ENCODE data around the gene FAM81A. TPM values are rescaled to one million over a fixed set of nuclear protein-coding genes. Genes with fewer than 3 reads are reported as not detected.
A peak's percentile ranks its signal among the peaks of the same experiment; 100 is the strongest.

Gene FAM81A
- polyA plus RNA-seq, 6 donors from 2014 or later: 8.1 to 23.1 (median 12.0) TPM

- ATAC-seq (ENCODE audit: low read depth in 2 of 2): no peak
- H3K27me3 Mint-ChIP-seq: peaks cover 0 to 3% (median 0%) of the 10 kb centered on the region in 3 donors
- H3K9me3 Mint-ChIP-seq: no peaks in the 10 kb centered on the region
- no peak for DNase-seq
- H3K27ac Mint-ChIP-seq: no peak overlapping the region
- peaks cover 24 to 41% (median 30%) of the 10 kb centered on the region in 3 donors for H3K4me1 Mint-ChIP-seq
- H3K4me3 Mint-ChIP-seq: no peak overlapping the region
- H3K36me3 Mint-ChIP-seq: no peaks in the 10 kb centered on the region
Observed at GRCh38 chr15:59540654-59541053, 102.7 kb downstream of the FAM81A start.

DNA sequence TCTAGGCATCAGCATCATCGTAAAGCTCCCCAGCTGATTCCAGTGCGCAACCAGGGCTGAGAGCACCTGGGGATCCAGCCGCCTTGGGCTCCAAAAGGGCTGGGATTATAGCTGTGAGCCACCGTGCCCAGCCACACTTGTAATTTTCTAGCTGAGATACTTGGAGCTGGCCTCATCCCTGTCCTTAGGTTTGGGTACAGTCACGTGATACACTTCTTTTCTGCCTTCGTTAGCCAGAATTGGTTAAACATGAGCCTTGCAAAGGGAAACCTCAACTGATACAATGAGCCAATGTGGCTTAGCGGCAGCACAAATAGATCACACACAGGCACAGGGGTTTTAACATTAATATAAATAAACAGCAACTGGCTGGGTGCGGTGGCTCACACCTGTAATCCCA lies 103.8 kb downstream of the FAM81A start:
- Mint-ChIP-seq H3K27ac (no peak overlapping the region), H3K9me3 (no peaks in the 10 kb centered on the region), H3K4me1 (peaks cover 20 to 41% (median 25%) of the 10 kb centered on the region in 3 donors), H3K4me3 (no peak overlapping the region), H3K27me3 (peaks cover 0 to 3% (median 0%) of the 10 kb centered on the region in 3 donors), H3K36me3 (no peaks in the 10 kb centered on the region)
- ATAC-seq (ENCODE audit: low read depth in 2 of 2) (no peak), DNase-seq (no peak)

- Mint-ChIP-seq H3K4me1 (peaks cover 15 to 22% (median 18%) of the 10 kb centered on the region in 3 donors), H3K4me3 (peak overlapping the region in 7 of 8 donors; percentile 45 to 83 (median 78)), H3K27ac (peak overlapping the region in 5 of 6 donors; percentile 0 to 97 (median 73)), H3K36me3 (no peaks in the 10 kb centered on the region), H3K9me3 (no peaks in the 10 kb centered on the region), H3K27me3 (peaks cover 0 to 9% (median 6%) of the 10 kb centered on the region in 3 donors)
- ATAC-seq (ENCODE audit: low read depth in 2 of 2): peak; percentile 91 to 99
- DNase-seq: peak; percentile 43
Observed at GRCh38 chr15:59543721-59544547, 105.9 kb downstream of the FAM81A start.

GRCh38 chr15:59545573-59545972 lies 107.6 kb downstream of the FAM81A start:
- H3K27me3 Mint-ChIP-seq: peaks cover 0 to 10% (median 8%) of the 10 kb centered on the region in 3 donors
- no peaks in the 10 kb centered on the region for H3K9me3 Mint-ChIP-seq
- no peak for ATAC-seq (ENCODE audit: low read depth in 2 of 2)

GRCh38 chr15:59548501-59549226 lies 110.7 kb downstream of the FAM81A start:
- Mint-ChIP-seq H3K4me1 (peaks cover 7 to 15% (median 10%) of the 10 kb centered on the region in 3 donors), H3K27me3 (peaks cover 8 to 17% (median 14%) of the 10 kb centered on the region in 3 donors), H3K27ac (no peak overlapping the region), H3K9me3 (no peaks in the 10 kb centered on the region), H3K4me3 (no peak overlapping the region), H3K36me3 (no peaks in the 10 kb centered on the region)
- ATAC-seq (ENCODE audit: low read depth in 2 of 2) (no peak), DNase-seq (no peak)

More at GRCh38 chr15:59545573-59545972, 107.6 kb downstream of the FAM81A start:
- Mint-ChIP-seq H3K36me3 (no peaks in the 10 kb centered on the region), H3K27ac (no peak overlapping the region), H3K4me3 (peak overlapping the region in 1 of 8 donors; percentile 25), H3K4me1 (peaks cover 15 to 23% (median 18%) of the 10 kb centered on the region in 3 donors)
- DNase-seq: no peak

- no peaks in the 10 kb centered on the region for H3K36me3 Mint-ChIP-seq
- no peak overlapping the region for H3K4me3 Mint-ChIP-seq
- H3K9me3 Mint-ChIP-seq: no peaks in the 10 kb centered on the region
- peaks cover 8 to 17% (median 11%) of the 10 kb centered on the region in 3 donors for H3K27me3 Mint-ChIP-seq
- DNase-seq (no peak), ATAC-seq (ENCODE audit: low read depth in 2 of 2) (no peak)
- H3K27ac Mint-ChIP-seq: peak overlapping the region in 1 of 6 donors; percentile 39
- peaks cover 0 to 6% (median under 1%) of the 10 kb centered on the region in 3 donors for H3K4me1 Mint-ChIP-seq
Observed at GRCh38 chr15:59549301-59550185, 111.6 kb downstream of the FAM81A start.

- no peak overlapping the region for H3K27ac Mint-ChIP-seq
- H3K27me3 Mint-ChIP-seq: peaks cover 11 to 17% (median 14%) of the 10 kb centered on the region in 3 donors
- no peaks in the 10 kb centered on the region for H3K9me3 Mint-ChIP-seq
- no peaks in the 10 kb centered on the region for H3K36me3 Mint-ChIP-seq
- ATAC-seq (ENCODE audit: low read depth in 2 of 2): no peak
- DNase-seq: no peak
- peaks cover 0 to 2% (median 0%) of the 10 kb centered on the region in 3 donors for H3K4me1 Mint-ChIP-seq
- no peak overlapping the region for H3K4me3 Mint-ChIP-seq
Observed at GRCh38 chr15:59550530-59550929, 112.5 kb downstream of the FAM81A start.

DNA sequence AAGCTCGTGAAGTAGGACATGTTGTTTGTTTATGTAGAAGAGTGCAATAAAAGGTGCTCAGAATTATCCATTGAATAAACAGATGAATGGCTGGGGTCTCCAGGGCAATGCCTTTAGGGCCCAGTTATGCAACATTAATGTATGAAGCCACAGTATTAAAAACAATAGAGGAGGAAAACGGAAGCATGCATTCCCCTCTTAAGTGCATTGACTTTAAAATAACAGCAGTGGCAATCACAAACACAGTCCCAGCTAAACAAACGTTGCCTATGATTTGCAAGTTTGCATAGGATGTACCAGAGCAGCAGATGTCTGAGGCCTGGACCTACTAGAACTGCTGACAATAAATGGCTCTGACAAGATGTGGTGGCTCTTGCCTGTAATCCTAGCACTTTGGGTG lies 113.0 kb downstream of the FAM81A start:
- Mint-ChIP-seq H3K4me1 (peaks cover 0 to 2% (median 0%) of the 10 kb centered on the region in 3 donors), H3K27me3 (peaks cover 11 to 18% (median 17%) of the 10 kb centered on the region in 3 donors), H3K36me3 (no peaks in the 10 kb centered on the region), H3K9me3 (no peaks in the 10 kb centered on the region), H3K4me3 (no peak overlapping the region), H3K27ac (no peak overlapping the region)
- DNase-seq: no peak
- ATAC-seq (ENCODE audit: low read depth in 2 of 2): no peak

GRCh38 chr15:59553879-59554735 lies 116.1 kb downstream of the FAM81A start:
- Mint-ChIP-seq H3K9me3 (no peaks in the 10 kb centered on the region), H3K27me3 (peaks cover 5 to 19% (median 11%) of the 10 kb centered on the region in 3 donors), H3K4me1 (peaks cover 0 to 2% (median 0%) of the 10 kb centered on the region in 3 donors), H3K27ac (no peak overlapping the region), H3K4me3 (no peak overlapping the region), H3K36me3 (no peaks in the 10 kb centered on the region)
- no peak for ATAC-seq (ENCODE audit: low read depth in 2 of 2)
- no peak for DNase-seq

DNA sequence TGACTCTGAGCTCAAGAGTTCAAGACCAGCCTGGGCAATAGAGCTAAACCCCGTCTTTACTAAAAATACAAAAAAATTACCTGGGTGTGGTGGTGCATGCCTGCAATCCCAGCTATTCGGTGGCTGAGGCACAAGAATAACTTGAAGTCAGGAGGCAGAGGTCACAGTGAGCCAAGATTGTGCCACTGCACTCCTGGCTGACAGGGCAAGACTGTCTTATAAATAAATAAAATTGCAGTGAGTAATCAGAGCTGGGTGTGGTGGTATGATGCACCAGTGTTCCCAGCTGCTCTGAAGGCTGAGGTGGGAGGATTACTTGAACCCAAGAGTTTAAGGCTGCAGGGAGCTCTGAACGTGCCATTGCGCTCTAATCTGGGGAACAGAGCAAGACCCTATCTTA lies 117.7 kb downstream of the FAM81A start:
- H3K9me3 Mint-ChIP-seq: no peaks in the 10 kb centered on the region
- ATAC-seq (ENCODE audit: low read depth in 2 of 2): no peak
- no peak overlapping the region for H3K4me3 Mint-ChIP-seq

GRCh38 chr15:59556380-59556779 lies 118.4 kb downstream of the FAM81A start:
- Mint-ChIP-seq H3K27me3 (peaks cover 0 to 19% (median 6%) of the 10 kb centered on the region in 3 donors), H3K9me3 (no peaks in the 10 kb centered on the region), H3K27ac (peak overlapping the region in 1 of 6 donors; percentile 21), H3K4me3 (no peak overlapping the region), H3K4me1 (no peaks in the 10 kb centered on the region), H3K36me3 (no peaks in the 10 kb centered on the region)
- no peak for ATAC-seq (ENCODE audit: low read depth in 2 of 2)
- no peak for DNase-seq

More for the DNA sequence above, 117.7 kb downstream of the FAM81A start:
- Mint-ChIP-seq H3K4me1 (no peaks in the 10 kb centered on the region), H3K27ac (peak overlapping the region in 1 of 6 donors; percentile 60), H3K36me3 (no peaks in the 10 kb centered on the region), H3K27me3 (peaks cover 2 to 19% (median 8%) of the 10 kb centered on the region in 3 donors)
- no peak for DNase-seq

DNA sequence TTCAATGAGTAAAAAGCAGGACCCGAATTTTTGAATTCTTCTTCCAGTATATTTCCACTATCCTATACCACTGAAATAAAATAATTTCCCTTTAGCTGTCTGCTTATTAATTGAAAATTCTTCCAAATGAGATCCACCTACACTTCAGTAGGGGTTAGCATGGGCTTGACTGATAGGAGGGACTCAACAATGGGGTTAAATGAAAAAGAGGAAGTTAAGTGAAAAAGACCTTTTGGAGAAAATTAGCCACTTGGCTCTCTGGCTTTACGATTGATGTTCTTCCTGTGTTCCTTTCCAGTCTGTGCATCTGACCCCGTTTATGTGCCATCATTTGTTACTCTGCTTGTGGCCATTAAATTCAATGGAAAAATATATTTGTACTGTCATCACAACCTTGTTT lies 119.6 kb downstream of the FAM81A start:
- Mint-ChIP-seq H3K36me3 (no peaks in the 10 kb centered on the region), H3K9me3 (no peaks in the 10 kb centered on the region), H3K27ac (no peak overlapping the region), H3K4me3 (no peak overlapping the region), H3K27me3 (peaks cover 3 to 19% (median 6%) of the 10 kb centered on the region in 3 donors), H3K4me1 (no peaks in the 10 kb centered on the region)
- DNase-seq: no peak
- no peak for ATAC-seq (ENCODE audit: low read depth in 2 of 2)
